HL-60 (cell line): ENCODE data around the gene FAM184B.

Experiments used
- DNase-seq, 2 experiments: peaks; one replicate each; pipeline ENCODE4 v3.0.0-alpha.2; 2010 to 2020; ENCODE audit warnings: low read depth in 1 of 2, low spot score in 1 of 2
- H3K27ac ChIP-seq: fragments of 250-450 bp; sonication (Bioruptor Pico); replicated peaks from 2 replicates; pipeline ENCODE4 v1.5.1; 2020; ENCODE audit warnings: mild to moderate bottlenecking, moderate library complexity
- H3K27me3 ChIP-seq: fragments of 250-450 bp; sonication (Bioruptor Pico); 2 replicates; pipeline ENCODE4 v1.5.1; 2021; ENCODE audit warnings: mild to moderate bottlenecking, moderate library complexity; ENCODE audit not compliant: insufficient read depth, poor library complexity, severe bottlenecking
- H3K4me3 ChIP-seq: replicated peaks from 2 replicates; pipeline ENCODE4 v1.5.1; 2011; ENCODE audit warnings: mild to moderate bottlenecking, control low read depth, low read length; ENCODE audit not compliant: insufficient read depth
- CTCF ChIP-seq: IDR thresholded peaks from one replicate; pipeline ENCODE4 v1.5.1; 2011; ENCODE audit warnings: low read length, control low read depth, inconsistent platforms; ENCODE audit not compliant: insufficient read depth
- GABPA ChIP-seq: IDR thresholded peaks from 2 replicates; pipeline ENCODE4 v1.6.1; 2012; ENCODE audit warnings: low read depth
- POLR2AphosphoS5 ChIP-seq: IDR thresholded peaks from 2 replicates; pipeline ENCODE4 v1.6.1; 2012; ENCODE audit warnings: low read depth
- REST ChIP-seq: IDR thresholded peaks from 2 replicates; pipeline ENCODE4 v1.6.1; 2012; ENCODE audit warnings: low read depth; ENCODE audit not compliant: insufficient replicate concordance
- SPI1 ChIP-seq: IDR thresholded peaks from 2 replicates; pipeline ENCODE4 v1.6.1; 2012; ENCODE audit warnings: low read depth, mild to moderate bottlenecking, borderline replicate concordance

Gene FAM184B

GRCh38 chr4:17763416-17763815 lies 18.0 kb downstream of the FAM184B start:
- DNase-seq, result no peak
- TF ChIP-seq GABPA, result no peak
- no peak for TF ChIP-seq POLR2AphosphoS5
- no peak for TF ChIP-seq CTCF
- no peak for TF ChIP-seq SPI1
- TF ChIP-seq REST, result no peak
- no peak overlapping the region for H3K4me3 ChIP-seq
- no peaks in the 10 kb centered on the region for H3K27me3 ChIP-seq
- no peak overlapping the region for H3K27ac ChIP-seq

DNA sequence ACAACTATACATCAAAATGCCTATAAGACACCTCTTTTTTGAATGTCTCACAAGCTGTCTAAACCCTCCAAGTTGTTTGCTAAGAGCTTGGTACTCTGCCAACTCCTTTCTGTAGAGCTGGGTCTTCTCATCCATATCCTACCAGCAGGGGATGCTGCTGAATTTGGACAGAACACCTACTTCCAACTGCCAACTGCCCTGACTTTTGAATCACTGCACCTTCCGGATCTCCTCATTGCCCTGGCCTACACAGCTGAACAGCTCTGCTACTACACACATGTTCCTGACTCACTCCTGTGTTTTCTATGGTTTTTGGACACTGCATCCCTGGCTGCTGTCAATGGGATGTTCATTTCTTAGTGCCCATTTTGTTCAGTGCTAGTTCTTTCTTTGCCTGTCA lies 18.7 kb downstream of the FAM184B start:
- no peak overlapping the region for H3K27ac ChIP-seq
- TF ChIP-seq POLR2AphosphoS5 (no peak), GABPA (no peak), SPI1 (no peak), REST (no peak), CTCF (no peak)
- no peaks in the 10 kb centered on the region for H3K27me3 ChIP-seq
- H3K4me3 ChIP-seq, result no peak overlapping the region
- DNase-seq, result no peak

- TF ChIP-seq POLR2AphosphoS5, result no peak
- peak; percentile 15; the same call in 1 of the 2 replicates for TF ChIP-seq SPI1
- H3K27me3 ChIP-seq, result no peaks in the 10 kb centered on the region
Observed at GRCh38 chr4:17761062-17761461, 20.4 kb downstream of the FAM184B start.

GRCh38 chr4:17760626-17761025 lies 20.8 kb downstream of the FAM184B start:
- Histone ChIP-seq H3K4me3 (no peak overlapping the region), H3K27ac (no peak overlapping the region), H3K27me3 (no peaks in the 10 kb centered on the region)
- no peak for DNase-seq
- TF ChIP-seq POLR2AphosphoS5, result no peak
- TF ChIP-seq REST, result no peak
- TF ChIP-seq SPI1, result no peak
- TF ChIP-seq CTCF, result no peak
- no peak for TF ChIP-seq GABPA

More at GRCh38 chr4:17761062-17761461, 20.4 kb downstream of the FAM184B start:
- no peak overlapping the region for H3K4me3 ChIP-seq
- no peak overlapping the region for H3K27ac ChIP-seq
- peak in 1 of 2 experiments; percentile 23 for DNase-seq
